CD4-positive, alpha-beta T cell (primary cell): ENCODE results near the gene TERC. TPM values are rescaled to one million over a fixed set of nuclear protein-coding genes. Genes with fewer than 3 reads are reported as not detected.
"Not testable (repeated sequence)": the region's sequence is repeated elsewhere in the genome, so short reads cannot be mapped to it uniquely, and the experiment has no call there.

Source experiments
- ATAC-seq: fragments of 200-7000 bp; cut with Tn5 transposase; one replicate; pipeline ENCODE4 v1.10.0; 2022; ENCODE audit warnings: mild to moderate bottlenecking; ENCODE audit not compliant: poor library complexity
- CTCF ChIA-PET: fragments of 350-600 bp; sonication (Branson Sonifier 250); formaldehyde crosslinking; loops from one replicate; lab custom pipeline; 2021; ENCODE audit warnings: antibody characterized with exemption, inconsistent platforms; lab: Charles Lee
- POLR2A ChIA-PET: fragments of 350-600 bp; sonication (Branson Sonifier 250); formaldehyde crosslinking; loops from one replicate; lab custom pipeline; 2021; ENCODE audit warnings: antibody characterized with exemption, inconsistent platforms; lab: Charles Lee
- DNase-seq, 14 experiments: peaks; one replicate each; pipeline ENCODE4 v3.0.0-alpha.2; 2013 to 2020; ENCODE audit warnings: mixed read lengths in 2 of 14
- H3K27ac ChIP-seq, 2 donors: one replicate each; pipeline versions ENCODE4 v1.5.1 to v1.7.0; 2013; ENCODE audit warnings: low read length in 2 of 2, low read depth in 1 of 2, mild to moderate bottlenecking in 1 of 2
- H3K27me3 ChIP-seq, 2 experiments: 1 replicate in 1 of 2; 2 replicates in 1 of 2; pipeline versions ENCODE4 v1.6.1 to v1.7.0; 2013; ENCODE audit warnings: low read length in 2 of 2, control low read depth in 1 of 2, mild to moderate bottlenecking in 1 of 2, moderate library complexity in 1 of 2; ENCODE audit not compliant: insufficient read depth in 2 of 2, control insufficient read depth in 1 of 2
- H3K36me3 ChIP-seq: one replicate; pipeline ENCODE4 v1.6.1; 2013; ENCODE audit warnings: low read length, control low read depth; ENCODE audit not compliant: insufficient read depth
- H3K4me1 ChIP-seq: one replicate; pipeline ENCODE4 v1.6.1; 2013; ENCODE audit warnings: low read length, control low read depth; ENCODE audit not compliant: insufficient read depth
- H3K4me3 ChIP-seq: one replicate; pipeline ENCODE4 v1.5.1; 2013; ENCODE audit warnings: mild to moderate bottlenecking, low read length, moderate library complexity
- H3K9me3 ChIP-seq, 2 experiments: 1 replicate in 1 of 2; 2 replicates in 1 of 2; pipeline versions ENCODE4 v1.6.1 to v1.7.0; 2013; ENCODE audit warnings: low read length in 2 of 2, mild to moderate bottlenecking in 2 of 2, control low read depth in 1 of 2, moderate library complexity in 1 of 2; ENCODE audit not compliant: control insufficient read depth in 1 of 2, insufficient read depth in 1 of 2
- H3K27ac Mint-ChIP-seq: one replicate; pipeline ENCODE4 v1.8.0; 2020; ENCODE audit warnings: mixed read lengths
- H3K27me3 Mint-ChIP-seq: one replicate; pipeline ENCODE4 v1.8.0; 2021; ENCODE audit warnings: mixed read lengths
- H3K36me3 Mint-ChIP-seq: one replicate; pipeline ENCODE4 v1.8.0; 2021; ENCODE audit warnings: low read depth, mixed read lengths
- H3K4me1 Mint-ChIP-seq: one replicate; pipeline ENCODE4 v1.8.0; 2021; ENCODE audit warnings: low read depth, mixed read lengths
- H3K4me3 Mint-ChIP-seq: one replicate; pipeline ENCODE4 v1.8.0; 2020; ENCODE audit warnings: mild to moderate bottlenecking, mixed read lengths
- H3K9me3 Mint-ChIP-seq: one replicate; pipeline ENCODE4 v1.8.0; 2020; ENCODE audit warnings: mixed read lengths
- intact Hi-C, 2 experiments: fragments of 100-400 bp; cut with DNase I in 1 of 2; cut with micrococcal nuclease in 1 of 2; formaldehyde crosslinking; loops; one replicate each; pipeline versions ENCODE4 v1.15.1 to v1.9.0; 2023 to 2025; cut with DNase I, micrococcal nuclease
- total RNA-seq, 174 experiments: library from RNA in 2 of 174; stranded (reverse) in 2 of 174; gene quantifications; one replicate each; pipeline ENCODE4 v1.2.3 and lab custom pipeline; 2021 to 2026
- TF ChIP-seq, protein P1 (sequence below): fragments of 200-600 bp; IDR thresholded peaks from one replicate; pipeline ENCODE4 v1.8.0; 2022; ENCODE audit warnings: antibody characterized with exemption, mild to moderate bottlenecking

The TERC gene
- total RNA-seq, 2 experiments from 2014 or later: 9.0 to 10.4 TPM

DNA sequence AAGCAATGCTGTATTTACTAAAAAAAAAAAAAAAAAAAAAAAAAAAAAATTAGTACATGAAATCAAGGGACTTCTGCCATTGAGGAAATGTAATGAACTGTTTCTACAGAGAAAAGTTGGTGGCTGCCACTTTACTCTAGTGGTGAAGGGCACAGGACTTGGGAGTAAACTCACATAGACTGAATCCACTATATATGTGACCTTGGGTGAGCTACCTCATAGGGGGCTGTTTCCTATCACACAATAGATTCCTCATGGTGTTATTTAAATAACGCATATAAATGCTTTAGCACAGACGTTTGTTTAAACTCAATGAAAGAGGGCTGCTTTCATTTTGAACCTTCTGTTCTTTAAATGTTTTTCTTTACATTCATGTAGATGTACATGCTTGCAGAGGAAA is 25.8 kb downstream of the TERC start:
- H3K4me3 Mint-ChIP-seq: no peak overlapping the region
- peaks cover 12% of the 10 kb centered on the region for H3K27me3 Mint-ChIP-seq
- no peaks in the 10 kb centered on the region for H3K27me3 ChIP-seq
- DNase-seq (no peak), ATAC-seq (no peak)
- no peak overlapping the region for H3K4me3 ChIP-seq
- no peaks in the 10 kb centered on the region for H3K4me1 Mint-ChIP-seq
- H3K4me1 ChIP-seq: no peaks in the 10 kb centered on the region
- no peaks in the 10 kb centered on the region for H3K9me3 ChIP-seq
- H3K27ac ChIP-seq: no peak overlapping the region
- no peaks in the 10 kb centered on the region for H3K36me3 Mint-ChIP-seq
- TF ChIP-seq, protein P1, sequence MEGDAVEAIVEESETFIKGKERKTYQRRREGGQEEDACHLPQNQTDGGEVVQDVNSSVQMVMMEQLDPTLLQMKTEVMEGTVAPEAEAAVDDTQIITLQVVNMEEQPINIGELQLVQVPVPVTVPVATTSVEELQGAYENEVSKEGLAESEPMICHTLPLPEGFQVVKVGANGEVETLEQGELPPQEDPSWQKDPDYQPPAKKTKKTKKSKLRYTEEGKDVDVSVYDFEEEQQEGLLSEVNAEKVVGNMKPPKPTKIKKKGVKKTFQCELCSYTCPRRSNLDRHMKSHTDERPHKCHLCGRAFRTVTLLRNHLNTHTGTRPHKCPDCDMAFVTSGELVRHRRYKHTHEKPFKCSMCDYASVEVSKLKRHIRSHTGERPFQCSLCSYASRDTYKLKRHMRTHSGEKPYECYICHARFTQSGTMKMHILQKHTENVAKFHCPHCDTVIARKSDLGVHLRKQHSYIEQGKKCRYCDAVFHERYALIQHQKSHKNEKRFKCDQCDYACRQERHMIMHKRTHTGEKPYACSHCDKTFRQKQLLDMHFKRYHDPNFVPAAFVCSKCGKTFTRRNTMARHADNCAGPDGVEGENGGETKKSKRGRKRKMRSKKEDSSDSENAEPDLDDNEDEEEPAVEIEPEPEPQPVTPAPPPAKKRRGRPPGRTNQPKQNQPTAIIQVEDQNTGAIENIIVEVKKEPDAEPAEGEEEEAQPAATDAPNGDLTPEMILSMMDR: no peak
- CTCF ChIA-PET: no interaction called here
- intact Hi-C loops: no loop called here
- H3K27ac Mint-ChIP-seq: no peak overlapping the region
- H3K36me3 ChIP-seq: no peaks in the 10 kb centered on the region
- POLR2A ChIA-PET: no interaction called here
- H3K9me3 Mint-ChIP-seq: peaks cover 9% of the 10 kb centered on the region

DNA sequence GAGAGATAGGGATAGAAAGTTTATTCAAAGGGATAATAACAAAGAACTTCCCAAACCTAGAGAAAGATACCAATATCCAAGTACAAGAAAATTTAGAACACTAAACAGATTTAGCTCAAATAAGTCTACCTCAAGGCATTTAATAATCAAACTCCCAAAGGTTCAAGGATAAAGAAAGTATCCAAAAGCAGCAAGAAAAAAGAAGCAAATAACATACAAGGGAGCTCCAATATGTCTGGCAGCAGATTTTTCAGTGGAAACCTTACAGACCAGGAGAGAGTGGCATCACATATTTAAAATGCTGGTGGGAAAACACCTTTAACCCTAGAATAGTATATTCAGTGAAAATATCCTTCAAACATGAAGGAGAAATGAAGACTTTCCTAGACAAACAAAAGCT is 33.0 kb downstream of the TERC start:
- H3K36me3 ChIP-seq, H3K4me3 ChIP-seq, H3K27me3 ChIP-seq, POLR2A ChIA-PET, H3K27ac ChIP-seq, H3K4me1 Mint-ChIP-seq, ATAC-seq, H3K4me3 Mint-ChIP-seq, H3K27ac Mint-ChIP-seq, CTCF ChIA-PET, DNase-seq, H3K4me1 ChIP-seq, intact Hi-C loops, H3K36me3 Mint-ChIP-seq: not testable (repeated sequence)
- peaks cover 0 to 13% of the 10 kb centered on the region in 2 experiments for H3K9me3 ChIP-seq
- Mint-ChIP-seq H3K9me3 (peaks cover 15% of the 10 kb centered on the region), H3K27me3 (peaks cover 63% of the 10 kb centered on the region)

DNA sequence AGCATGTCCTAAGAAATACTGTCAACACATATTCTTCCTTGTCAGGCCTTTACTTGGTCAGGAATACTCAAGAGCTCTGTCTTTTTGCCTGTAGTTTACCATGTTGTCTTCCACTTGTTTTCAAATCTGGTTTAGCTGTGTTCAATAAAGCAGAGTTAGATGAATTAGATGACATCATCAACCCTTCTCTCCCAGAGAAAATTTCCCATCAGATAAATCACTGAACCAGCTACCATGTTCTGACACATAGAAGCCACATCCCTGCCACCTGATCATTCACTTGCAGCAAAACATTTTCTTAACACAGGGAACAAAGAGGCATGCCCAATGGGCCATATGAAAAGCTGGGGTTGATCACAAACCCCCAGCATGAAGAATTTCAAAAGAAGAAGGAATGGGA is 42.1 kb downstream of the TERC start:
- H3K9me3 Mint-ChIP-seq: peaks cover 6% of the 10 kb centered on the region
- no peaks in the 10 kb centered on the region for H3K36me3 ChIP-seq

DNA sequence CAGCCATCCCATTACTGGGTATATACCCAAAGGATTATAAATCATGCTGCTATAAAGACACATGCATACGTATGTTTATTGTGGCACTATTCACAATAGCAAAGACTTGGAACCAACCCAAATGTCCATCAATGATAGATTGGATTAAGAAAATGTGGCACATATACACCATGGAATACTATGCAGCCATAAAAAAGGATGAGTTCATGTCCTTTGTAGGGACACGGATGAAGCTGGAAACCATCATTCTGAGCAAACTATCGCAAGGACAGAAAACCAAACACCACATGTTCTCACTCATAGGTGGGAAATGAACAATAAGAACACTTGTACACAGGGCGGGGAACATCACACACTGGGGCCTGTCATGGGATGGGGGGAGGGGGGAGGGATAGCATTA is 46.4 kb downstream of the TERC start:
- H3K4me1 ChIP-seq, H3K4me3 Mint-ChIP-seq, H3K4me1 Mint-ChIP-seq, H3K4me3 ChIP-seq, H3K27ac ChIP-seq, H3K36me3 ChIP-seq, intact Hi-C loops, H3K9me3 ChIP-seq, H3K9me3 Mint-ChIP-seq, ATAC-seq, POLR2A ChIA-PET, DNase-seq, H3K27me3 ChIP-seq, CTCF ChIA-PET, H3K36me3 Mint-ChIP-seq, H3K27ac Mint-ChIP-seq: not testable (repeated sequence)
- peaks cover 48% of the 10 kb centered on the region for H3K27me3 Mint-ChIP-seq

More for the DNA sequence above, 42.1 kb downstream of the TERC start:
- Mint-ChIP-seq H3K4me1 (no peaks in the 10 kb centered on the region), H3K36me3 (no peaks in the 10 kb centered on the region), H3K27ac (no peak overlapping the region), H3K4me3 (no peak overlapping the region), H3K27me3 (peaks cover 42% of the 10 kb centered on the region)
- no peak overlapping the region for H3K4me3 ChIP-seq
- ChIA-PET POLR2A (no interaction called here), CTCF (no interaction called here)
- H3K27me3 ChIP-seq: no peaks in the 10 kb centered on the region
- ATAC-seq (no peak), DNase-seq (no peak)
- no peak overlapping the region for H3K27ac ChIP-seq
- TF ChIP-seq, protein P1: no peak
- intact Hi-C loops: no loop called here
- H3K9me3 ChIP-seq: no peaks in the 10 kb centered on the region
- H3K4me1 ChIP-seq: no peaks in the 10 kb centered on the region

Other genes starting within 250 kb of the TERC start
- not detected for gene MECOM, start 101.3 kb downstream of the TERC start, total RNA-seq
- not detected for gene ACTRT3, start 4.5 kb upstream of the TERC start, total RNA-seq
- gene MYNN, start 8.3 kb upstream of the TERC start, total RNA-seq: 10 to 100 TPM; 18.7 to 20.6 TPM
- not detected for gene LRRIQ4, start 47.8 kb upstream of the TERC start, total RNA-seq
- gene LRRC34, start 47.8 kb upstream of the TERC start, total RNA-seq: under 1 TPM; 0.22 to 0.52 TPM
- not detected for gene LRRC31, start 104.9 kb upstream of the TERC start, total RNA-seq
- not detected for gene SAMD7, start 146.5 kb upstream of the TERC start, total RNA-seq
- 100 to 1,000 TPM; 113 to 117 TPM for gene SEC62, start 201.7 kb upstream of the TERC start, total RNA-seq